Activated CD4-positive, alpha-beta T cell treated with anti-CD3 and anti-CD28 coated beads, Interleukin-2, amount 50 U/mL, for 24 hours (primary cell): Measurements from ENCODE around the gene ANKS1B.
"Not testable (repeated sequence)": the region's sequence is repeated elsewhere in the genome, so short reads cannot be mapped to it uniquely, and the experiment has no call there.

Source experiments
- DNase-seq, 2 donors: peaks; one replicate each; pipeline ENCODE4 v3.0.0-alpha.2; 2020; ENCODE audit warnings: low read depth in 1 of 2, low spot score in 1 of 2

ANKS1B gene

DNA sequence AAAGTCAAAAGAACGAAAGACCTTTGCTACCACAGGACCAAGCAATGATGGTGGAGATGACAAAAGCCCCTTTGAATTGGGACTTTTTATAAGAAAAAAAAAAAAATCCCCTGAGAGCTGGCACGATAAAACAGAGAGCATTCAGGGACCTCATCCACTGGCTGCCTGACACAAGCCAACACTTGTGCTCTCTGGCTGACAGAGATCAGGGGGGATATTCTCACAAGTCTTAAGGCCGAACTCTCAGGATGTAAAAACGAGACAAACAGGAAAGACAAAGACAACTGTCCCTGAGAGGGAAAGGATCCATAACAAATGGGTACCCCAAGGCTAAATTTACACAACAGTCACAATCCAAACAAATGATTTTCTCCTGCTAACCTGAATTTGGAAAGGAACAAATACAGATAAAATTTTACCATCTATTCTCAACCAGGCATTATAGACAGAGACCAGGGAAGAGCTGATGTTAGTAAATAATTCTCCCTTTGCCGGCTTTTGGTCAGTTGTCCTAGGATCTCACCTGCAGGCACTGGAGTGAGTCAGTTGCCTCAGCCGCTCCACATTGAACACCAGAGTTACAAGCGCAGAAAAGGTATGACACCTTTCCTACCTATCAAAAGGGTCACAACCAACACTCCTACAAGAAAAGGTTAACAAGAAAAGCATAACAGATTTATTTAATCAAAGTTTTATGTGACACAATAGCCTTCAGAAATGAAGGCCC lies 375.1 kb downstream of the ANKS1B start:
- DNase-seq, result no peak

DNA sequence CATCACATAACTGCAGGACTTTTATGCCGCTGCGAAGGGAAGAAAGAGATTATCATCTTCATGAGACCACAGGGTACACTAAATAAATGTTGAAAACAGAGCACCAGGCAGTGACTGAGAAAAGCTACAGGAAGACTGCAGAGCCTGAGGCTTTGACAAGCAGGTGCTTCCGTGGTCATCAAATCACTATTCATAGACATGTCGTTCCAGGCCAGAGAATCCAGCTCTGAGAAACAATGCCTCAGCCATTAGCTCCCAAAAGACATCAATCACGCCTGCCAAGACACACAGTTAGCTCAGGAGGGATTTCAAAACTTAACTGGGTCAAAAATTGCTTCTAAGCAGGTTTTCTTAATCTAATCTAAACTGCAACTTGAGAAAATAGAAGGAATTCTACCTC lies 384.3 kb downstream of the ANKS1B start:
- no peak for DNase-seq

DNA sequence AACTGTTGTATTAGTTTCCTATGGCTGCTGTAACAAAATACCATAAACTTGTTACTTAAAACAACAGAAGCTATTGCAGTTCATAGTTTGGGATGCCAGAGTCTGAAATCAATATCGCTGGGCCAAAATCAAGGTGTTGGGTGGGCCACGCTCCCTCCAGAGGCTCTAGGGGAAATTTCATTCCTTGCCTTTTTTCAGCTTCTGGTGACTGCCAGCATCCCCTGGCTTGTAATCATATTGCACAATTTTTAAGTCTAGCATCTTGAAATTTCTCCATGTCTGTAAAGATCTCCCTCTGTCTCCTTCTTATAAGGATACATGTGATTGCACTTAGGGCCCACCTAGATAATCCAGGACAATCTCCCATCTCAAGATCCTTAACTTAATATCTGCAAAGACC lies 386.0 kb downstream of the ANKS1B start:
- no peak for DNase-seq

DNA sequence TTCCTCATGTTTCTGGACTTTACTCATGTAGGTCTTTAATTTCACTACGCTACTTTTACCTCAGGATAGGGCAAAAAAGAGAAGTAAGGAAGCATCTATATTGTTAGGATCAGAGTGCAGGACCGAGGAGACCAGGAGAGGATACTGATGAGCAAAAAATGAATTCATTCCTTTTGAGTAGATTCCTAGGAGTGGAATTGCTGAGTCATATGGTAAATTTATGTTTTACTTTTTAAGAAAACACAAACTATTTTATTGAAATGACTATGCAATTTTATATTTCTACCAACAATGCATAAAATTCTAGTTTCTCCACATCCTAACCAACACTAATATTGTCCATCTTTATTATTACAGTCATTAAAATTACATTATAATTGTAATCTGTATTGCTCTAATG lies 388.0 kb downstream of the ANKS1B start:
- no peak for DNase-seq

DNA sequence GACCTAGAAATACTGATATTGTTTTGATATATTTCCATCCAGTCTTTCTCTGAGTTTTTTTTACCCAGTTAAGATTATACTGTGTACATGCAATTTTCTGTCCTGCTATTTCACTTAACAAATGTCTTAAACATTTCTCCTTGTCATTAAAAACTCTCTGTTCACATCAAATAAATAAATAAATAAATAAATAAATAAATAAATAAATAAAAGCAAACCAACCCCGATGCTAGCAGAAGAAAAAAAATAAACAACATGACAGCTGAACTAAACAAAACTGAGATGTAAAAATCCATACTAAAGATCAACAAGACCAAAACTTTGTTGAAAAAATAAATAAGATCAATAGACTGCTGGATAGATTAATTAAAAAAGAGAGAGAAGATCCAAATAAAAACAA lies 407.6 kb downstream of the ANKS1B start:
- DNase-seq, result not testable (repeated sequence)

DNA sequence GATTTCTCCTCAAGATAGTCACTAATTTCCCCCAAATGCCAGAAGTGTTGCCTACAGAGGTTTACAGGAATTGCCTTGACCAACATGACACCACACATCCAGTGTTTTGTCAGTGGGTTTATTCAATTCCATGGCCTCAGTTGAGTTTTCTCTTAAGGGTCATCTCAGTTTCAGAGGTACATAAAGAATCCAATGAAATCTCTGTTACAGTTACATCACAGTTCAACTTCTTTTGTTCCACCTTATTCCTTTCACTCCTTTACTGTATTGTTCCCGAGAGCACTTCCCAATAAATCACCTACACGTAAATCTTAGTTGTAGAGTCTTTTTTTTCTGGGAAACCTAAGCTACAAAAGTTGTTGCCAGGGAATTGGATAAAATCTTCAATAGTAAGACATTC lies 410.8 kb downstream of the ANKS1B start:
- no peak for DNase-seq

DNA sequence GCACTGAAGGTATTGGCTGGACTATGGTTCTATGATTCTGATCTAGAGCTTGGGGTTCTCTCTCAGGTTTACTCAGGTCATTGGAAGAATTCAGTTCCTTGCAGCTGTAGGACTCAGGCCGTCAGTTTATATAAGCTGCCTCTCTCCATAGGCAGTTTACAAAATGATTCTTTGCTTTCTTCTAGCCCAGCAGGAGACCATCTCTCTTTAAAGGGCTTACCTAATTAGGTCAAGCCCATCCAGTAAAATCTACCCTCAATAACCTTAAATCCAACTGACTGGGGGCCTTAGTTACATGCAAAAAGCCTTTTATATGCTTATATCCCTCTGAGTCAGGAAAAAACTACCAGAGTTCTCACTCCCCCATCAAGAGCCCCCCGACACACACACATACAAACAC lies 417.7 kb downstream of the ANKS1B start:
- DNase-seq, result no peak

DNA sequence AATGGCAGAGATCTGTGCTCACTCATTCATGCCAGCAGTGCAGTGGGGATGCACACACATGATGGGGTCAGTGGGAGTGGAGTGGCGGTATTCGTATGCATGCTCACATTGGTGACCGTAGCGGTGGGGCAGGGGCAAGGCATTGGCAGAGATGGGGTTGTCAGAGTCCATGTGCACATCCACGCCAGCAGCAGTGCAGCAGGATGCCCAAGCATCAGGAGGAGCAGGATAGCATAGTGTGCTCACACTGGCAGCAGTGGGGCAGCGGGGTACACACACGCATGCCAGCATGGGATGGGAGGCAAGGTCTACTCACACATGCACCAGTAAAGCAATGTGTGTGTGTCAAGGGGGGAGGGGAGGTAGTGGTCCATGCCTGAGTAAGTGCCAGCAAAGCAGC lies 426.6 kb downstream of the ANKS1B start:
- DNase-seq, result no peak

DNA sequence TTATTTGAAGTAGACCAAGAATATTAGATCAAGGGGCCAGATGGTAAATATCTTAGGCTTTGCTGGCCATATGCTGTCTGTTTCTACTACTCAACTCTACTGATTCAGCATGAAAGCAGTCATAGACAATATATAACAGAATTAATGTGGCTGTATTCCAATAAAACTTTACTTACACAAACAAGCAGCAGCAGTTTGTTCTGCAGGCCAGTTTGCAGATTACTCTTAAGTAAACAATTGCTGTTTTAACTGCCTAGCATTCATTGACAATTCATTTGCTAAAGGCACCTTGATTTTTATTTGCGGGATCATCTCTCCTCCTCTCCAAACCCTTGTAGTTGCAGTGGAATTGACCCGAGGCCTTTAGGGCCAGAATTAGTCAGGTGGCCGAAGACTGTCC lies 431.3 kb downstream of the ANKS1B start:
- DNase-seq, result no peak

DNA sequence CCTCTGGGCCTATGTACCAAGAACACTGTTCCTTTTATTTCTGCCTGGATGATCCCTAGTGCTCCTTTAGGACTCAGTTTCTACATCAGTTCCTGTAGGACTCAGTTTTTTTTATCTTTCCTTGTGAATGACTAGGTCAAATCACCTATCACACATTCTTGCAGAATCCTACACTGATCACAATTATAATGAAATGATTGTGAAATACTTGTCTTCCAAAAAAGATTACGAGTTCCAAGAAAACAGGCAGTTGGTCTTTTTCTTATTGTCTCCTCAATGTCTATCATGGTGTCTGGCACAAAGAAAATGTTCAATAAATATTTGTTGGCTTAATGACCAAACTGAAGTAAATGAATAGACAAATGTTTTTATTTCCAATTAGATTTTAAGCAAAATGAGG lies 432.7 kb downstream of the ANKS1B start:
- no peak for DNase-seq

DNA sequence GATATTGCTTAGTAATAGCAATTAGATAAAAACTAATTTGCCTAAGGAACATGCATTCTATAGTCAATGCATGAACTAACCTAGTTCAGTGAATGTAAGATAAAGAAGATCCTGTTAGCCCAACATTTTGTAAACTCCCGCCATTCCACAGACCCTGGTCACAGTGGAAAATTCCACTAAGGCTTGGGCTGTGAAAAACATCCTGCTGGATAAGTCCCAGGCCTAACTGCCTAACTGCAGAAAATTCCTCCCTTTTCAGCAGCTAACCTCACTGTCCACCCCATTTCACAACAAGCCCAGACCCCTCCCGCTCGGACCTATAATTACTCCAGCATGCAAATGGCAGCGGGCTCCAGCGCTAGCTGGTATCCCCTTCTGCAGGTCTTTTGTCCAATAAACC lies 435.1 kb downstream of the ANKS1B start:
- DNase-seq, result no peak

DNA sequence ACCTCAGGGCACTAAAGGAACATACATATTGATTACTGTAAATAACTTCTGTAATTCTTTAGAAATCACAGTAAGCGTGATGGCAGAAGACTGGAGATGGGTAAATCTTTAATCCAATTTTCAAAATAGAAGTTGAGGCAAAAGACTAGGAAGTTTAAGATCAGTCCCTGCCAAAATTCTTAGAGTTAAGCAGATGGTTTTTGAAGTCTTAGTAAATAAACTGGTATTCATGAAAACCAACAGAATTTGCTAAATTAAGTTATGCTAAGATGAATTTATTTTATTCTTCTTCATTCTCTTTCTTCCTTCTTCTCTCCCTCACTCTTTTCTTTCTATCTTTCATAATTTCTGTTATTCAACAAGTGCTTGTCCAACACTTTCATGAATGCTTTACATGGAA lies 435.5 kb downstream of the ANKS1B start:
- no peak for DNase-seq

DNA sequence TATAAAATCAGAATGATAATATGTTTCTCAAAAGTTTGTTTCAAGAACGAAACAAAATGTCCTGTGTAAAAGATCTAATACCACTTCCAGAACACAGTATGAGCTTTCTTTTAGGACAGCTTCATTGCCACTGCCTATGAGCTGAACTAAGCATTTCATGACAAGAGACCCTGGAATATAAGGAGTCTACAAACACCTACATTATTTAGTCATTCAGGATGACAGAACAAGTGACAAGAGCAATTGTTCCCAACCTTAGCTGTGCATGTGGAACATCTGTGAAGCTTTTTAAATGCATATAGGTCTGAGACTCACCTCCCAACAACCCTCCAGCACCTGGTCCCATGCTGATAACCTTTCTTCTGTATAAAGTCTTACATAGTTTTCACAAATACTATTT lies 440.3 kb downstream of the ANKS1B start:
- no peak for DNase-seq

DNA sequence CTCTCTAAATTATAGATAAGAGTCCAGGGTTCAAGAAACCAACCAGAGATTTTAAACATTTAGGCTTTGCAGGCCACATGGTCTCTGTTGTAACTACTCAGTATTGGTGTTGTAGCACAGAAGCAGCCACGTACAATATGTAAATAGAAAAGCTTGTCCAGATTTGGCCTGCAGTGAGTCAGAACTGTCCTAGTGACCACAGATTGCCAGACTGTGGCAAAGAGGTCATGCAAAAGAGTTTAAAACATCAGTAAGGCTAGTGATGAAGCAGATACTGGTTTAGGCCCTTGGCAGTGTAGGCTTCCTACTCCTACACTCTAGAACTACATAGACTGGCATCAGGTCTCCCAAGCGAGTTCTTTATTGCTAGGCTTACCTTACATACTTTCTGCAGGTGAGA lies 454.8 kb downstream of the ANKS1B start:
- no peak for DNase-seq

DNA sequence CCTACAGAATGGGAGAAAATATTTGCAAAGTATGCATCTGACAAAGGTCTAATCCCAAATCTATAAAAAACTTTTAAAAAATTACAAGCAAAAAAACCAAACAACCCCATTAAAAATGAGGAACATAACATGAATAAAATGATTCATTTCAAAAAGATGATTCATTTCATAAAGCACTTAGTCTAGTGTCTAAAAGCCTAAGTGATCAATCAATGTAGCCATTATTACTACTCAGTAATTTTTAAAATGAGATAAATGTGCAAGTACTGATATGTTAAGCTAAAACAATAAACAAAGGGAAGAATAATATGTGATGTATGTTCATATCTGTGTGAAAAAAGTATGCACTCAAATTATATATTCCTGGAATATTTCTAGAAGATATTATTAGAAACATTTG lies 456.3 kb downstream of the ANKS1B start:
- DNase-seq, result no peak

DNA sequence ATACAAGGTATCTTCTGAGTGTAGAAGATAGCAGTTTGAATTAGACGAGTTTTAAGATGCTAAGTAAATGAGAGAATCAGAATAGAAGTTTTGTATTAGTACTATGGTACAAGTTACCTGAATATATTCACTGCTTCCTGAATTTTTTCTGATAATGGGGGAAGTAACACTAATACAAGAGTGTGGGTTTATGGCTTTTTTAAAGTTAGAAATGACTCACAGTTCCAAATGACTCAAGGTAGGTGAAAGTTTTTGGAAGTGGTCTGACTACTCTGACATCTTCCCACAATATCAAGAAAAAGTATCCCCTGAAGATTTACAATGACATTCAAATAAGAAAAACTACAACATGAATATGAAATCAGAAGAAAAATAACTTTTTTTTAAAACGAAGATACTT lies 460.9 kb downstream of the ANKS1B start:
- no peak for DNase-seq

DNA sequence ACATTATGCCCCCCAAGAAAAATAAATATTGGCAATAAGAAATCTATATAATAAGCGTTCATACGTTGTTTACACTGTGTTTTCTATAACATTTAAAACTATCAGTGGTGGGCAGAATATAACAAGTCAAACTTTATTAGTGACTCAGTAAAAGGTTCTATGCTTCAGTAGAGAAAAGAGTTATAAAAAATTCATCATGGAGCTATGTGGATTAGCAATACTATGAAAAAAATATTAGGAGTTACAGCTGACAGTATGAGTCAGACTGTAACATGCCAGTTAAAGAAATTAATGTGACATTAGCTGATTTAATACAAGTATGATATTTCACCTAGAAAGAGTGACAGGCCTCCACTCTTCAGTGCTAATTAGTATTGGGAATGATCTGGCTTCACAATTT lies 462.3 kb downstream of the ANKS1B start:
- DNase-seq, result no peak

DNA sequence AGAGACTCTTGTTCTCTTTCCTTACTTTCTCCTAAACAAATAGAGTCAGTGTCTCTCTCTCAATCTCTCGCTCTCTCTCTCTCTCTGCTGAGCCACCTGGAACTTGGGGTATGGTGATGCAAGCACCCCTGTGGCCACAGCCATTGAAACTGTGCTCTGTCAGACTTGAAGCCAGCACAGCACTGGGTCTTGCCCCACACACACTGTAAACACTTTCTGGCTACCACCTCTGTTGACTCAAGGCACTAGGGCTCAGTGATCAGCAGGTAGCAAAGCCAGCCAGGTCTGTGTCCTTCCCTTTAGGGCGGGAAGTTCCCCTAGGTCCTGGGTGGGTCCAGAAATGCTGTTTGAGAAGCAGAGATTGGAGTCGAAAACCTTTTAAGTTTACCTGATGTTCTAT lies 463.1 kb downstream of the ANKS1B start:
- no peak for DNase-seq

DNA sequence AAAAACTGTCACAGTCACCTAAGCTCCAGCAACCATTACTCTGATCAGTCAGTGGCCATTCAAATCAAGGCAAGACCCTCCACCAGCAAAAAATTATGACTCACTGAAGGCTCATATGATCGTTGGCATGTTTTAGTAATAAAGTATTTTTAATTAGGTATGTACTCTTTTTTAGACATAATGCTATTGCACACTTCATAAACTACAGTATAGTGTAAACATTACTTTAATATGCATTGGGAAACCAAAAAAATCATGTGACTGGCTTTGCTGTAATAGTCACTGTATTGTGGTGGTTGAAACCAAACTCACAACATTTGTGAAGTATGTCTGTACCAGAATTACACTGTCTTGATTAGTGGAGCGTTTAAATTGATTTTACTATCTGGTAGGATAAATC lies 471.7 kb downstream of the ANKS1B start:
- no peak for DNase-seq

DNA sequence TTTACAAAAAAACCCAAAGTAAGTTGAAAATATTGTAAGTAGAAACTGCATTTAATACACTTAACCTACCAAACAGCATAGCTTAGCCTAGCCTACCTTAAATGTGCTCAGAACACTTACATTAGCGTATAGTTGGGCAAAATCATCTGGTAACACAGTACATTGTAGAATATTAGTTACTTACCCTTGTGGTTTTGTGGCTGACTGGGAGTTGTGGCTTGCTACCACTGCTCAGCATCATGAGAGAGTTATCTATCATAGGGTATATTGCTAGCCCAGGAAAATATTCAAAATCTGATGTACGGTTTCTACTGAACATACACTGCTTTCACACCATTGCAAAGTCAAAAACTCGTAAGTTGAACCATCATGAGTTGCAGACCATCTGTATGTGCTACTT lies 478.9 kb downstream of the ANKS1B start:
- DNase-seq, result no peak

DNA sequence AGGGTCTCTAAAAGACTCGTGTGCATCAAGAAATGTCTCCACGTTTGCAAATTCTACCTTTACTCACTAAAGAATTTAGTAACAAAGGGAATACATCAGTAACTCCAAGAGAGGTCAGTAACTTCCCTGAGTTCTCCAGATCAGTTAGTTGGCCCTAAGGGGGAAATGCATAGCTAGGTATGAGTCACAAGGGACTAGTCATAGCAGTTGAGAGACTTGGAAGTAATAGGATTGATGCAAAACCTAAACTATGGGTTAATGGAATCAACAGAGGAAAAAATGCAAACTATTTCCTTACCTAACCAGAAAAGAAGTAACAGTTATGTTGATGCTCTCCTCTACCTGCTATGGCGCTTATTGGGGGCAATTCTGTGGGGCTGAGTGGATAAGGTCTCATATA lies 486.0 kb downstream of the ANKS1B start:
- no peak for DNase-seq

DNA sequence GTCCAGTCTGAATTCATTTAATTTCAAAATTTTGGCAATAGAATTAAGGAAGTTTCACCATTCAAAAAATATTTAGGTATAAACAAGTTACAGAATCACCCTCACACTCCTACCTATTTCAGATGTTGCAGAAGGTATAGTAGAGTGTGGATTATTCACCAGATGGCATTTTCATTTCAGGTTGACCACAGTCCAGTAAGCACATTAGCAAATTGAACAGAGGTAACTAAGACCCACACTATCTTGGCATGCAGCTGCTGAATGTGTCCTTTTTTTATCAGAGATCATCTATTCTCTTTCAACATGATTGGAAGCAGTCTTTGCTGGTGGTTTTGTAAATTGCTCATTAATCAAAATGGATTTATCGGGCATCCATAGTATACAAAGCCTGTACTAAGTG lies 488.9 kb downstream of the ANKS1B start:
- DNase-seq, result no peak

DNA sequence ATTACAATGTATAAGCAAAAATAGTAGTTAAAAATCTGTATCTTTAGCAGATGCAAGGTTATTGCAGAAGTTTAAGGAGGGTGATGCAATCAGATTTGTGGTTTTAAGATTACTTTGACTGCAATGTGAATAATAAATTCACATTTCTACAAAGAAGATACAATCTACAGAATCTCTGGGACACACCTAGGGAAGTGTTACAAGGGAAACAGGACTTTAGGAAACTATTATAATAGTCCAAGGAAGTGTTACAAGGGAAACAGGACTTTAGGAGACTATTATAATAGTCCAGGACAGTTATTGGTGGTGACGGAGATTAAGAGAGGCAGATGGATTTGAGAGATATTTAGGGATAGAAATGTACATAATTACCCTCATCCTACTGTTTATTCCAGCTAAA lies 491.5 kb downstream of the ANKS1B start:
- no peak for DNase-seq

DNA sequence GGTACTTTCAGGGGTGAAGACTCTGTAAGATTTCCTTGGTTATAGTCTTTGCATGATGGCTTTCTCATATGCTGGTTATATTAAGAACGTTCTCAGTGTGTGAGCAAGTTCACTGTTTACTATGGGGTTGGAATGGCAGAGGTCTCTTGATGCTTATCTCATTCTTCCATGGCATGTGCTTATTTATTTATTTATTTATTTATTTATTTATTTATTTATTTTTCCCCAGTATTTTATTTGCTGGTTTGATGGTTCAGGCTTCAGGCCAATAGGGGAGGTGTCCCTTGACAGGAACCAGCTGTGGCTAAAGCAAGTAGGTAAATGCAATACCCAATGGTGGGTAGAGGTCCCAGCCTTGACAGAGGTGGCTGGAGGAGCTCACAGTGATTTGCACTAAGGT lies 498.5 kb downstream of the ANKS1B start:
- no peak for DNase-seq
